H1 (cell line): ENCODE results near the gene CCT3. TPM values are rescaled to one million over a fixed set of nuclear protein-coding genes. Genes with fewer than 3 reads are reported as not detected.

Source experiments
- BACH1 ChIP-seq: IDR thresholded peaks from 2 replicates; pipeline ENCODE4 v1.6.1; 2012; ENCODE audit warnings: low read length, improper control_type of control experiment
- CBX5 ChIP-seq: fragments of 300-800, 300-1000 bp; sonication (generic); IDR thresholded peaks from 2 replicates; pipeline ENCODE4 v1.7.1; 2016; ENCODE audit warnings: antibody characterized with exemption, low read length, low read depth
- CBX8 ChIP-seq: fragments of 300-800, 300-1000 bp; sonication (generic); IDR thresholded peaks from 2 replicates; pipeline ENCODE4 v1.7.1; 2016; ENCODE audit warnings: low read depth, low read length, borderline replicate concordance
- CEBPB ChIP-seq: IDR thresholded peaks from 2 replicates; pipeline ENCODE4 v1.6.1; 2012; ENCODE audit warnings: low read depth, low read length
- CTCF ChIP-seq, 3 experiments: IDR thresholded peaks; 1 replicate in 2 of 3; 2 replicates in 1 of 3; pipeline versions ENCODE4 v1.5.1 to v1.6.1; 2011; ENCODE audit warnings: low read length in 3 of 3, mild to moderate bottlenecking in 3 of 3, inconsistent platforms in 2 of 3, low read depth in 1 of 3, moderate library complexity in 1 of 3; ENCODE audit not compliant: insufficient read depth in 1 of 3; ENCODE audit errors: control extremely low read depth in 1 of 3
- EGR1 ChIP-seq: IDR thresholded peaks from 2 replicates; pipeline ENCODE4 v1.6.1; 2011; ENCODE audit warnings: low read depth, low read length, borderline replicate concordance
- EP300 ChIP-seq, 2 experiments: IDR thresholded peaks; 1 replicate in 1 of 2; 2 replicates in 1 of 2; pipeline ENCODE4 v1.6.1; 2011 to 2012; ENCODE audit warnings: low read depth in 2 of 2, low read length in 2 of 2, mild to moderate bottlenecking in 2 of 2, borderline replicate concordance in 1 of 2, inconsistent platforms in 1 of 2, moderate library complexity in 1 of 2
- HDAC6 ChIP-seq: IDR thresholded peaks from one replicate; pipeline ENCODE4 v1.7.1; 2012; ENCODE audit warnings: low read depth, mild to moderate bottlenecking, inconsistent platforms, low read length, moderate library complexity
- JUND ChIP-seq: IDR thresholded peaks from 2 replicates; pipeline ENCODE4 v1.6.1; 2011; ENCODE audit warnings: mild to moderate bottlenecking, improper control_type of control experiment, low read length
- KDM5A ChIP-seq: fragments of 200-600 bp; IDR thresholded peaks from 2 replicates; pipeline ENCODE4 v1.7.1; 2012; ENCODE audit warnings: mild to moderate bottlenecking, low read length, inconsistent platforms, mixed read lengths
- NRF1 ChIP-seq: IDR thresholded peaks from 2 replicates; pipeline ENCODE4 v1.6.1; 2011; ENCODE audit warnings: mild to moderate bottlenecking, low read depth, low read length, improper control_type of control experiment
- POLR2AphosphoS5 ChIP-seq: IDR thresholded peaks from 2 replicates; pipeline ENCODE4 v1.6.1; 2011; ENCODE audit warnings: low read depth, low read length
- POU5F1 ChIP-seq: IDR thresholded peaks from 2 replicates; pipeline ENCODE4 v1.6.1; 2011; ENCODE audit warnings: low read depth, mild to moderate bottlenecking, low read length, moderate library complexity
- RBBP5 ChIP-seq: IDR thresholded peaks from 2 replicates; pipeline ENCODE4 v1.7.1; 2012; ENCODE audit warnings: low read depth, mild to moderate bottlenecking, inconsistent platforms, low read length, moderate library complexity, borderline replicate concordance
- RNF2 ChIP-seq: fragments of 200-900, 300-1000 bp; sonication (generic); IDR thresholded peaks from 2 replicates; pipeline ENCODE4 v1.7.1; 2016; ENCODE audit warnings: borderline replicate concordance, low read depth, mild to moderate bottlenecking, antibody characterized with exemption, low read length; ENCODE audit not compliant: poor library complexity, severe bottlenecking; ENCODE audit errors: missing control alignments
- SAP30 ChIP-seq: fragments of 300-600 bp; sonication (generic); IDR thresholded peaks from 2 replicates; pipeline ENCODE4 v1.7.1; 2012; ENCODE audit warnings: low read length, moderate library complexity, mild to moderate bottlenecking, inconsistent platforms; ENCODE audit not compliant: insufficient read depth, insufficient replicate concordance
- SIN3A ChIP-seq, 2 experiments: IDR thresholded peaks in 1 of 2; conservative IDR thresholded peaks in 1 of 2; 2 replicates each; pipeline ENCODE4 v1.6.1; 2011 to 2012; ENCODE audit warnings: low read length in 2 of 2, improper control_type of control experiment in 1 of 2, low read depth in 1 of 2, mild to moderate bottlenecking in 1 of 2
- SP1 ChIP-seq: IDR thresholded peaks from 2 replicates; pipeline ENCODE4 v1.6.1; 2011; ENCODE audit warnings: low read depth, low read length
- SP4 ChIP-seq: IDR thresholded peaks from 2 replicates; pipeline ENCODE4 v1.6.1; 2012; ENCODE audit warnings: low read length, inconsistent platforms
- TAF1 ChIP-seq: IDR thresholded peaks from 2 replicates; pipeline ENCODE4 v1.6.1; 2011; ENCODE audit warnings: mild to moderate bottlenecking, low read depth, low read length
- ZNF274 ChIP-seq: IDR thresholded peaks from 2 replicates; pipeline ENCODE4 v1.7.0; 2012; ENCODE audit warnings: low read length, borderline replicate concordance; ENCODE audit errors: extremely low read depth
- polyA plus RNA-seq, 7 experiments: library from polyadenylated mRNA; depleted of rRNA in 3 of 7; stranded (reverse) in 5 of 7; unstranded in 2 of 7; fragments of >200 nt in 5 of 7; fragments of 200-250 nt in 2 of 7; gene quantifications; 1 replicate in 5 of 7; 2 replicates in 1 of 7; 4 replicates in 1 of 7; pipeline versions ENCODE4 v1.2.1 to v1.2.3, GENCODE V29; 2011 to 2013; ENCODE audit warnings: missing spikeins in 2 of 7, mixed read lengths in 2 of 7
- total RNA-seq: library from RNA; stranded (reverse); fragmentation: NEBNext Ultra II Directional; extraction: Animal tissue kit (Norgen Biotek cat#: 25700); gene quantifications from 2 replicates; pipeline ENCODE4 v1.2.1, GENCODE V29; 2021

CCT3 gene
- total and polyA plus RNA-seq, 2 of the 8 experiments (the other 6 are each of a cell fraction or from before 2014, with no cell fraction given) = 431 to 480 TPM

- TF ChIP-seq CBX8 = no peak
- no peak for TF ChIP-seq SP4
- no peak for TF ChIP-seq CEBPB
- no peak for TF ChIP-seq TAF1
- no peak for TF ChIP-seq JUND
- no peak for TF ChIP-seq POU5F1
- no peak for TF ChIP-seq NRF1
- TF ChIP-seq HDAC6 = no peak
- no peak for TF ChIP-seq BACH1
- TF ChIP-seq SAP30 = peak; percentile 79
- TF ChIP-seq EP300 (IDR thresholded peaks at IDR 0.05; ENCODE audit: borderline replicate concordance in 1 of 2, low read depth in 2 of 2, low read length in 2 of 2) = no peak
- no peak for TF ChIP-seq RNF2
- 0 out of 2 replicates have a peak, but pooled peaks have one; percentile 5 for TF ChIP-seq EGR1
- TF ChIP-seq CBX5 = no peak
- TF ChIP-seq SIN3A (conservative IDR thresholded peaks at IDR 0.05 in 1 of 2, IDR thresholded peaks at IDR 0.05 in 1 of 2; ENCODE audit: low read depth in 1 of 2, low read length in 2 of 2) = peak in 1 of 2 experiments; percentile 8; a peak in 2 of 4 replicates
- TF ChIP-seq SP1 = peak; percentile 97
- no peak for TF ChIP-seq KDM5A
- no peak for TF ChIP-seq ZNF274
- no peak for TF ChIP-seq POLR2AphosphoS5
- TF ChIP-seq RBBP5 = no peak
- no peak for TF ChIP-seq CTCF (IDR thresholded peaks at IDR 0.05; ENCODE audit: control extremely low read depth in 1 of 3, insufficient read depth in 1 of 3, low read depth in 1 of 3, low read length in 3 of 3)
Observed at GRCh38 chr1:156281693-156282478, 56.2 kb downstream of the CCT3 start (continued).
